ENCODE data around the gene USH2A.

The USH2A gene

GRCh38 chr1:215748431-215748830, 674.8 kb downstream of the USH2A start (continued):
- TF ChIP-seq ZEB2 (tag by site-specific recombination; IDR thresholded peaks at IDR 0.05) = no peak
- TF ChIP-seq ZNF18 (tag by site-specific recombination; IDR thresholded peaks at IDR 0.05) = no peak
- no peak for TF ChIP-seq SP7 (tag by site-specific recombination; IDR thresholded peaks at IDR 0.05)
- no peak for TF ChIP-seq REST (tag by site-specific recombination; IDR thresholded peaks at IDR 0.05)
- TF ChIP-seq KLF9 (tag by site-specific recombination; IDR thresholded peaks at IDR 0.05; ENCODE audit: low read depth) = no peak

- ChIA-PET POLR2A (no interaction called here), CTCF (no interaction called here)
- no peaks in the 10 kb centered on the region for H3K36me3 ChIP-seq (ENCODE audit: control insufficient read depth in 2 of 2, insufficient read depth in 1 of 2, low read length in 2 of 2)
- no peak overlapping the region for H3K27ac ChIP-seq (ENCODE audit: extremely low read depth, low read depth, low read length)
- no peaks in the 10 kb centered on the region for H3K4me1 ChIP-seq (ENCODE audit: control insufficient read depth, insufficient read depth, low read length)
- no peaks in the 10 kb centered on the region for H3K9me3 ChIP-seq (ENCODE audit: control insufficient read depth, insufficient read depth, low read depth, low read length)
- no peak overlapping the region for H3K4me3 ChIP-seq (ENCODE audit: low read depth, low read length)
- TF ChIP-seq REST (tag by site-specific recombination; IDR thresholded peaks at IDR 0.05) = no peak
- TF ChIP-seq ZNF394 (tag by site-specific recombination; IDR thresholded peaks at IDR 0.05; ENCODE audit: borderline replicate concordance) = no peak
- TF ChIP-seq ZNF747 (tag by site-specific recombination; IDR thresholded peaks at IDR 0.05) = no peak
- TF ChIP-seq ZNF214 (tag by site-specific recombination; IDR thresholded peaks at IDR 0.05; ENCODE audit: borderline replicate concordance) = no peak
- no peak for TF ChIP-seq ZNF221 (tag by site-specific recombination; IDR thresholded peaks at IDR 0.05; ENCODE audit: borderline replicate concordance)
- no peak for TF ChIP-seq KLF1 (tag by site-specific recombination; IDR thresholded peaks at IDR 0.05)
- TF ChIP-seq ZNF366 (tag by site-specific recombination; conservative IDR thresholded peaks at IDR 0.05) = no peak
- TF ChIP-seq ZNF324 (tag by site-specific recombination; IDR thresholded peaks at IDR 0.05) = no peak
- no peak for TF ChIP-seq ZNF138 (tag by site-specific recombination; IDR thresholded peaks at IDR 0.05; ENCODE audit: borderline replicate concordance)
- TF ChIP-seq ZNF175 (tag by site-specific recombination; IDR thresholded peaks at IDR 0.05) = no peak
- TF ChIP-seq ZBTB26 (tag by site-specific recombination; optimal IDR thresholded peaks at IDR 0.05) = no peak
- no peak for TF ChIP-seq ZBTB6 (tag by site-specific recombination; IDR thresholded peaks at IDR 0.05)
- TF ChIP-seq ZNF48 (tag by site-specific recombination; IDR thresholded peaks at IDR 0.05) = no peak
- no peak for TF ChIP-seq ZBTB44 (tag by site-specific recombination; IDR thresholded peaks at IDR 0.05)
Observed at GRCh38 chr1:215744419-215744818, 678.8 kb downstream of the USH2A start.

Measured in HEK293 (cell line).